Activated T-helper 1 cell treated with anti-CD3 and anti-CD28 coated beads, Interleukin-2, amount 50 U/mL, for 16 hours (primary cell): ENCODE data around the gene PPM1H.

Experiments used
- DNase-seq, 2 donors: peaks; one replicate each; pipeline ENCODE4 v3.0.0-alpha.2; 2020; ENCODE audit warnings: low read depth in 1 of 2, low spot score in 1 of 2

PPM1H gene

GRCh38 chr12:62656591-62657362 is 278.2 kb downstream of the PPM1H start:
- no peak for DNase-seq

DNA sequence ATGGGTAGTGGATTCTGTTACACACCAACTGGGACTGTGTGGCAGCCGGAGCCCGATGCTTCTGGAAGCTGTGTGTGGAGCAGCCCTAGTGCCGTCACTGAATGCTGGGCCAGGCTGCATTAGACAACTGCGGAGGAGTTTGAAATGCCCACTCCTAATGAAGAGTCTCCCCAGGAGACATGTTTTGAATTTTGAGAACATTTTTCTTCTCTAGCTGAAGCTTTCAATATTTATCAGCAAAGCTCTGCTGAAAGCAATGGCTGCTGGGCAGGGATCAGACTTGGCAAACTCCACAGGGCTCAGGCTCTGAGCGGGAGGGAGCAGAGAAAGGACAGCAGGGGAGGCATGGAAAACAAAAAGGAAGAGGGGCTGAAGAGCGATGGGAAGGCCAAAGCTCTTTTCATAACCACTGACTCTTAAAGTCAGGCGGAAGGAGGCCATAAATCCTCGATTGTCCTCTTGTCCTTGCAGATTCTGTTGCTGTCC is 279.2 kb downstream of the PPM1H start:
- DNase-seq = no peak

DNA sequence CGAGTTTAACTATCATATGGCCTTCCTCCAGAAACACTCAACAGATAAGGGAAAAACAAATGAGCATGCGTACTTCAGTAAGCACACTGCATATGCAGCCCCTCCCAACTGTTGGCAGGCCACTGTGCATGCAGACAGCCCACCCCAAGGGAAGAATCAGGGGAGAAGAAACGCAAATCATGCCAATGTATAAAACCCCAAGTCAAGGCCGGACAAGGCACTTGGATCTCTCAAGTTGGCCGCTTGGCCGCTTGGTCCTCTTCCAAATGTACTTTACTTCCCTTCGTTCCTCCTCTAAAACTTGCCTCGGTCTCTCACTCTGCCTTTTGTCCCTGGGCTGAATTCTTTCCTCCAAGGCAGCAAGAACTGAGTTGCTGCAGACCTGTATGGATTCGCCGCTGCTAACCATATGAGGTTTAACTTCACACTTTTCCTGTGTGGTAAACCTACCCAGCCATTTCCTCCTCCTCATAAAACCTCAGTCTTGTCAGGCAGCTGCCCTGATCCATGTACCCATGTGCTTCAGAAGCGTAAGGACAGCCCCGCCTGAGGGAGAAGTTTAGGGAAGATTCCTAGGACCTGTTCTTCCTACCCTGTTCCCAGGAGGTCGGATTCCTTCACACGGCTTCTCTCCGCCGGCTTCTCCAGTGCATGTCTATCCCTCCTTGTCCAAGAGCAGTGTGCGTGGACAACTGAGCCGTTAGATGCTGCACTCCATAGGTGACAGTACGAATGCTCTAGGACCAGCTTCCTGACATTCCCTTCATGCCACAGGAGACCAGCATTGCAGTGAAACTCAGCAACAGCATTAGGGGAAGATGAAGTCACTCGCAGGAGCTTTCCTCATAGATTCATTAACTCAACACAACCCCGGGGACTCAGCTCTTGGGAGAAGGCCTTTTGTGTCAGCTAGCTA is 280.4 kb downstream of the PPM1H start:
- no peak for DNase-seq

GRCh38 chr12:62653740-62654139 is 281.2 kb downstream of the PPM1H start:
- no peak for DNase-seq

GRCh38 chr12:62653304-62653703 is 281.6 kb downstream of the PPM1H start:
- DNase-seq = no peak

DNA sequence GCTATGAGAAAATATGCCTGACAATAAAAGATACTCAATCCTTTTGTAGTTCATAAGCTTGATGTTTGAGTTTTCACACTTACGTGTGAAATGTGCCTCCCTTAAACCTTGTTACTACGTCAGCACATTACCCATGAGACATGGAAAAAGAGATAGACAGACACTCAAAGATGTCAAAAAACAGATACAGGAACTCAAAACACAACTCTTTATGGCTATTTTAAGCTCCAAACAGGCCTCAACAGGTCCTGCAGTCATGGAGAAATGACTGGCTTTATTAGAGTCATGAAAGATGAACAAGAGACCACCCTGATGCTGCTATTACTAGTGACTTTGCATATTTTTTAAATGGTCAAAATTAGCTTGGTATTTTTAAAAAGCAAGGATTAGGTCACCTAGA is 283.8 kb downstream of the PPM1H start:
- no peak for DNase-seq

- no peak for DNase-seq
Measured at GRCh38 chr12:62649412-62650138, 285.4 kb downstream of the PPM1H start.

DNA sequence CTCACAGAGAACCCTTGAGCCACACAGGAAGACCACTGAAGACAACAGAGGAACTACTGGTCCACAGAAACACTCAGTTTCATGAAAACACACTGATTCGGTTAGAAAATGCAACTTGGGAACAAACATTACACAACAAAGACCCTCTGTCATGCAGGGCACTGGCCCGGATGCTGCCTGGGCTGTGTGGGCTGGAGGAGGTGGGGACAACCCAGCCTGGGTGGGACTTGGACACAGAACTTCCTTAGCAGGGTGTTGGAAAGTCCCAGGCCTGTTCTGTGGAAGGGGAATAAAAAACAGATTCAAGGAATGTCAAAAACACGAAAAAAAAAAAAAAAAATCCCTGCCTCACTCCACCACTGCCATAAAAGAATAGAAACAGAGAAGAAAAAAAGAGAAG is 287.4 kb downstream of the PPM1H start:
- DNase-seq = no peak

DNA sequence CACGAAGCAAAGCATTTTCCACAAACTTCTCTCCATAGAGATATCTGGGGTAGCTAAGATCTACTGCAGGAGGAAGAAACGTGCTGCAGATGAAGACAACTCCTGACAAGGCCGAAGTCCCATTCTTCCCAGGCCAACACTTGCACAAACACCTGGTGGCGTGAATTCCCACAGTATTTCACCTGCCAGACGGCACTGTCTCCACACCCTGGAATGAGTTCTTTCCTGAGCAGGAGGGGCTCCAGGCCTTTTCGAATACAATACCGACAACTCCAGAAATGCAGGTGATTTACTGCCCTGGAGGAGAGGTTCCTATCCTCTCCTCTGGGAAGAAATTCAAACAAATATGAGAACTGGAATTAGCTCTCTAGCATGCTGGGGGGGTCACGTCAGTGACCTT is 288.4 kb downstream of the PPM1H start:
- no peak for DNase-seq

DNA sequence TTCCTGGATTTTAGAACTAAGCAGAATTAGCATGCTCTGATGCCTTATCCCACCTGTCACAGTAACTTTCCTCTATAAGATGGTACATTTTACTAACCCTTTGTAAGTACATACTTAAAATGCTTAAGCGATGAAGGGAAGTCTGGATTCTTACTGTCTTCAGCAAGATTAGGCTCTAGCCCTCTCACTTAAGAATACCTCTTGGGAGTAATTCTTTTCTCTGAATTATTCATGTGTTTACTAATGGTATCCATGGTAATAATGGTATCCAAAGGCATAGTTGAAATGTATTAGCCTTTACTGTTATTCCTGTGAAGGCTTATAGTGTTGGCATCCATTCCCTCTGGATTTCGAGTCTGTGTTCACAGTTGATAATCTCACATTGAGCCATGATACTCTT is 291.5 kb downstream of the PPM1H start:
- DNase-seq = no peak

DNA sequence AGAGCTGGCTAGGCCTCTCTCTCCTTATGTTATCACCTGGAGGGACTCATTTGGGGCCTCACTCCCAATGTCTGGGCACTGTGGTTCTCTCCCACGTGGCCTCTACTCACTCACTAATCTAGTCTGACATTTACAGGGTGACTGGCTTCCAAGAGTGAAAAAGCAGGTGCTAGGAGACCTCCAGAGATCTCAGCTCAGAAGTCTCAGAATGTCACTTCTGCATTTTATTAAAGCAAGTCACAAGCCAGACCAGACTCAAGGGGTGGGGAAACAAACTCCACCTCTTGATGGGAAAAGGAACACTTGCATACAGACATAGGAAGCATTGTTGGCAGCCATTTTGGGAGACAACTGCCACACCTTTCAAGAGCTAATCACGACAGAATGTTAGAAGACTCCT is 292.5 kb downstream of the PPM1H start:
- DNase-seq = no peak

- no peak for DNase-seq
Measured at GRCh38 chr12:62640910-62641448, 294.0 kb downstream of the PPM1H start.

GRCh38 chr12:62637679-62638078 is 297.3 kb downstream of the PPM1H start:
- no peak for DNase-seq

- no peak for DNase-seq
Measured at GRCh38 chr12:62635649-62636048, 299.3 kb downstream of the PPM1H start.

DNA sequence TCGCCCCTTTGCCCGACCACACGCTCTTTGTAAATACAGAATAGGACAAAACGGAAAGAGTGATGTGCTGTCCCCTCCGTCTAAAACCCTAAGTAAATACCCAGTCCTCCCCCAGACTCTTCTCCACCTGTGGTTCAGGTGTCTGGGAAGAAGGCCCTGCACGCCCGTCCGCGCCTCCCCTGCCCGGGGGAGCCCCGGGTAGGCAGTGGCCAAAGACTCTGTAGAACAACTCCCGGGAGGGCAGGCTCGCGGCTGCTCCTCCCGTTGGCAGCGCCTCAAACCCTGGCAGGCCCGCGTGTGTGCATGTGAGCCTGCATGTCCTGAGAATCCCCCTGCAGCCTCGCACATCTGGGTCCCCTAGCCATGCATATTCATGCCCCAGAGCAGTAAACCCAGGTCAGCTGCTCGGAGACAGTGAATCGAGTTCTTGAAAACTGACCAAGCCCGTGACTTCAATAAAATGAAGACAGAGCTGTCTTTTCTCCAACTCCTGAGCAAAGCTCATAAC is 302.5 kb downstream of the PPM1H start:
- DNase-seq = no peak

DNA sequence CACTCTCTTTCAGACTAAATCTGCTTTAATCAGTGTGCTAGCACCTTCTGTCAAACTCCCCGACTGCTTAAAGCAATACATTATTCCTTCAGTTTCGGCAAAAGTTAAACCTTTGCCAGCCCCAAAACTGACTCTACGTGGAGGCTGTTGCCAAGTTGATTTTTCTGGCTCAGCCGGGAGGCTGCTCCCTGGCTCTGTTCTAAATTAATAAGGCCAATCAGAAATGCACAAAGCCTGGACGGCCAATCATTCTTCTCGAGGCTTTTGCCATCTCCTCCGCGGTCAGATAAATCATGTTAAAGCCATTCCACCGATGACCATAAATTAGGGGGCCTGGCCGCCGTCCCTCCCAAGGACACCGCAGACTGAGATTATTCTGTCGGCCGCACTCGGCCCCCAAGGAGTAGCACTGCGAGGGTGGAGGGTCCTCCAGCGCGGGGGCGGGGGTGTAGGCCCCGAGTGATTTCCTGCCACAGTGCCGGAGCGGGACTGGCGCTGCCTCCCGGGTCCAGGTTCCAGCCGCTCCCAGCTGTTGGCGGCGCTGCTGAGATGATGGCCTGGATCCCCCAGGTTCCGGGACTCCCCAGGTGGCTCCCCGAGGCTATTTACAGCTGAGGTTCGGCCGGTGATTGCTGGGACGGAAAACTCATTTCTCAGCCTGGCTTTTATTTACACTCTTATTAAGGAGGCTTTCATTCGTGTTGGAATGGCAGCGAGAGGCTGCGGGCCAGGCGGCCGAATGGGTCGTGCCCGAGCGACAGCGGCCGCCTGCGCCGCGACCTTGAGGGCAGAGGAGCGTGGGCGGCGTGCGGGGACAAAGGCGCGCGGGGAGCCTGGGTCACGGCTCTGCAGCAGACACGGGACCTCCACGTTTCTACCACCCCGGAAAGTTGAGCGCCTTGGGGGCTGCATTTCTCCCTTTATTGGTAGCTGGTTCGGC is 303.2 kb downstream of the PPM1H start:
- no peak for DNase-seq

- DNase-seq = no peak
Measured at GRCh38 chr12:62629971-62630739, 304.8 kb downstream of the PPM1H start.

DNA sequence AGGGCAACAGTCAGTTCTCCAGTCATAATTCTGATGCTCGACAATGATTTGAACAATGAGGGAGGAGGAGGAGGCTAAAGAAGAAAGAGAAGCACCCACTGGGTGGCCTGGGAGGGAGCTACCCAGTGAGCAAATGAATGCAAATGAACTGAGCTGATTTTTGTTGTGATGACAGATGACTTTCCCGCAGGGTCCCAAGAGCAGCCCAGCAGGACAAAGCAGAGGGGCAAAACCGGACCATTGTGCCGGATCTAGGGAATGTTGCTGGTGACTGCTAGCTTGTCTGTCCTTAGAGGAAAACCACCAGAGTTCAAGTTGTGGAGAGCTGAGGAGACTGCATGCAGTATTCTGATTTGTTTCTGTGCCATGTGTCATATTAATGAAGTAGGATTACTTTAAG is 305.5 kb downstream of the PPM1H start:
- DNase-seq = no peak

GRCh38 chr12:62627181-62627580 is 307.8 kb downstream of the PPM1H start:
- DNase-seq = no peak
